SK-N-SH (cell line): ENCODE data around the gene CRYZL1.

ENCODE experiments used
- CTCF ChIP-seq: fragments of 200-600 bp; sonication (generic); IDR thresholded peaks from 2 replicates; pipeline ENCODE4 v1.6.1; 2017; ENCODE audit warnings: antibody characterized with exemption, mild to moderate bottlenecking, moderate library complexity
- FOXJ3 ChIP-seq: sonication (generic); formaldehyde crosslinking; IDR thresholded peaks from 2 replicates; pipeline ENCODE4 v1.5.1; 2020; ENCODE audit warnings: mild to moderate bottlenecking, missing genetic modification reagents
- TAF1 ChIP-seq: IDR thresholded peaks from 2 replicates; pipeline ENCODE4 v1.6.1; 2012; ENCODE audit warnings: low read depth, mild to moderate bottlenecking, low read length, moderate library complexity, borderline replicate concordance
- YY1 ChIP-seq: IDR thresholded peaks from 2 replicates; pipeline ENCODE4 v1.4.0; 2012; ENCODE audit warnings: low read depth, mild to moderate bottlenecking
- ZBTB33 ChIP-seq: IDR thresholded peaks from 2 replicates; pipeline ENCODE4 v1.4.0; 2012; ENCODE audit warnings: low read depth, borderline replicate concordance

DNA sequence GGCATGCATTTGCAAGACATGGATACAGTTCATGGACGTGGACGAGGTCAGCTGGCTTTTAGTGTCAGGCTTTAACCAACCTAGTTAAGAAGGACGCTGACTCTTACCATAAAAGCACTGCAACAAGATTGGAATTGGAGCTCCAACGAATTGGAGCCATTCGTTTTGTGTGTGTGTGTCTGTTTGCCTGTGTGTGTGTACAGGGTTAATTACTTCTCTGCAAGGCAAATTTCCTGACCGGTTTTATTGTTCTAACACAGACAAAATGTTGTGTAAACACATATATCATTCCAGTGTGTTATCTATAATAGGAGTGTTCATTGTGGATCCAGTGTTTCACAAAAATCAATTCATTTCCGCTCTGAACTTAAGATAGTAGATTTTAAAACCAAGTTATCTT lies 8.7 kb upstream of the CRYZL1 start:
- no peak for TF ChIP-seq CTCF
- TF ChIP-seq TAF1, result no peak
- no peak for TF ChIP-seq ZBTB33
- no peak for TF ChIP-seq YY1
- no peak for TF ChIP-seq FOXJ3
